GM12891 (cell line): ENCODE measurements around the gene OXER1.

Source experiments
- POLR2A ChIP-seq: IDR thresholded peaks from 2 replicates; pipeline ENCODE4 v1.6.1; 2011; ENCODE audit warnings: low read depth, low read length, control low read depth
- POLR2AphosphoS5 ChIP-seq: IDR thresholded peaks from 2 replicates; pipeline ENCODE4 v1.6.1; 2011; ENCODE audit warnings: low read depth, low read length, control low read depth
- TAF1 ChIP-seq: IDR thresholded peaks from 2 replicates; pipeline ENCODE4 v1.6.1; 2011; ENCODE audit warnings: low read depth, low read length, control low read depth

GRCh38 chr2:42756966-42757513 lies 6.9 kb downstream of the OXER1 start:
- no peak for TF ChIP-seq POLR2AphosphoS5
- TF ChIP-seq POLR2A = no peak
- no peak for TF ChIP-seq TAF1
